Effector CD8-positive, alpha-beta T cell (primary cell): ENCODE measurements around the gene SPAG8.

Experiments
- DNase-seq: peaks from one replicate; lab custom pipeline; 2025; lab: John Stamatoyannopoulos, UW

The SPAG8 gene

GRCh38 chr9:35774907-35775635 lies 37.0 kb downstream of the SPAG8 start:
- DNase-seq: no peak

- no peak for DNase-seq
Observed at GRCh38 chr9:35771943-35772342, 40.1 kb downstream of the SPAG8 start.

- no peak for DNase-seq
Observed at GRCh38 chr9:35771534-35771933, 40.5 kb downstream of the SPAG8 start.

GRCh38 chr9:35771075-35771433 lies 41.0 kb downstream of the SPAG8 start:
- DNase-seq: no peak

GRCh38 chr9:35769763-35770162 lies 42.3 kb downstream of the SPAG8 start:
- DNase-seq: no peak

GRCh38 chr9:35767458-35767857 lies 44.6 kb downstream of the SPAG8 start:
- DNase-seq: no peak

DNA sequence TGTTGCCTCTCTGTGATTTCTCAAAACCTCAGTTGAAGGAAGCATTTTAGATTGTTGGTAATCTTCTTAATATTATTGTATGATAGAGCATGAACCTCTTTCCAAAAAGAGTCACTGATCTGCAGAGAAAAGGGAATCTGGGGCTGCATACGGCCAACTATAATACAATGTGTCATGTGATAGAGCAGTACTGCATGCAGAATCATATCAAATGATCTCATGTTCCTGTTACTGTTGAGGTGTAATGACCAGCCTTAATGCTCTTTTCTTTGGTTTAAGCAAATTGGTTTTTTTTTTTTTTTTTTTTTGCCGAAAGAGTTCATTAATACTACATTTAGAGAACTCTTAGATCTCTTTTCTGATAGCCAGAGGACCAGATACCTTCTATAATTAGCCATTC lies 45.1 kb downstream of the SPAG8 start:
- no peak for DNase-seq

- no peak for DNase-seq
Observed at GRCh38 chr9:35763803-35764202, 48.3 kb downstream of the SPAG8 start.

DNA sequence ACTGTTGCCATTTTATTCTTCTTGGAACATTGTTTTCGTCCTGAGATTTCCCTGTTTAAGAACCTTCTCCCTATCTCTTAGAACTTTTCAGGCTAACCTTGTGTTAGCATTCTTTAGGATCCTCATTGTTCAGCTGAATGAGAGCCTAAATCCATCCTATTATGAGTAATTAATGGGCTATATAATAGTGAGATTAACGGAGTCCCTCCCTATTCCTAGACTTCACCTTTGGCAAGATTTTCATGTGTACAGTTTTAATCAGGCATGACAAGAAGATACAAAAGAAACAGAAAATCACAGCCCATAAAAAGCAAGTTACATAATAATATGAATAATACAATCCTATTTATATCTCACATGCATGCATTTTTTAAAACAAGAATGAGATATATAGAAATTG lies 48.9 kb downstream of the SPAG8 start:
- no peak for DNase-seq

DNA sequence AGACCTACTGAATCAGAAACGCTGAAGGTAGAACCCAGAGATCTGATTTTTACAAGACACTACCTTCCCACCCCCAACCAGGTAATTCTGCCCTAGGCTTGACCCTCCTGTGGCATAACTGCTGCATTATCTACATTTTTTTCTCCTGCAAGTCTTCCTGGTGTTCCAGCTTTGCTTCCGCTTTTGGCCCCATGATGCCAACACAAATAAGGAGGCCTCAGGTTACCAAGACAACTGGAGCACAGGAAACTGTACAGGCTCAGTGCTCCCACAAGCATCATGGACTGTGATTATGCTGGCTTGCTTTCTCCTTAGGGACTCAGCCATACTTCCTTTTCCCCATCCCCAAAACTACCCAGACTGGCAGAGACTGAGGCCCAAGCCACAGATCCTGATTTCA lies 51.4 kb downstream of the SPAG8 start:
- DNase-seq: no peak

DNA sequence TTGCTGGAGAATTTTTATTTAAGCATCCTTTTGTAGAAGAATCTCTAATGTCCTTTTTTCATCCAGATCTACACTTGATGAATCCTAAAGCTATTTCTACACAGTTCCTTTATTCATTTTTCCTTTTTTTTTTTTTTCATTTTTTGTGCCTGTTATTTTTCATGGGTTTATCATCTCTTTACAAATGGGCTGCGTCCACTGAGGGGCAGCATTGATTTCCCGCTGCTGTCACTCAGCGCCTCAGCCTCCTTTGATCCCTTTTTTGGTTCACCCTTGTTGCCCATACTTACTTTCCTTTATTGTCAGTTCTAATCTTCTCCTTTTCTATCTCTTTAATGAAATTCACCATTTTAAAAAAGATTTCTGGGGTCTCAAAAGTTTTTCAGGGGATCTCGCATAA lies 52.3 kb downstream of the SPAG8 start:
- DNase-seq: no peak
